ENCODE measurements around the gene CTDSPL.

Gene CTDSPL

GRCh38 chr3:37891227-37891626 lies 29.5 kb downstream of the CTDSPL start:
- DNase-seq (ENCODE audit: low spot score) = no peak

- DNase-seq (ENCODE audit: low spot score) = no peak
Observed at GRCh38 chr3:37892927-37893600, 31.4 kb downstream of the CTDSPL start.

GRCh38 chr3:37896827-37897226 lies 35.1 kb downstream of the CTDSPL start:
- no peak for DNase-seq (ENCODE audit: low spot score)

GRCh38 chr3:37897763-37898162 lies 36.1 kb downstream of the CTDSPL start:
- DNase-seq (ENCODE audit: low spot score) = no peak

GRCh38 chr3:37898424-37898823 lies 36.7 kb downstream of the CTDSPL start:
- no peak for DNase-seq (ENCODE audit: low spot score)

GRCh38 chr3:37899101-37899707 lies 37.5 kb downstream of the CTDSPL start:
- no peak for DNase-seq (ENCODE audit: low spot score)

GRCh38 chr3:37899711-37900306 lies 38.1 kb downstream of the CTDSPL start:
- no peak for DNase-seq (ENCODE audit: low spot score)

- no peak for DNase-seq (ENCODE audit: low spot score)
Observed at GRCh38 chr3:37901721-37902120, 40.0 kb downstream of the CTDSPL start.

- no peak for DNase-seq (ENCODE audit: low spot score)
Observed at GRCh38 chr3:37902674-37903073, 41.0 kb downstream of the CTDSPL start.

GRCh38 chr3:37903320-37903719 lies 41.6 kb downstream of the CTDSPL start:
- DNase-seq (ENCODE audit: low spot score) = no peak

GRCh38 chr3:37903734-37904133 lies 42.1 kb downstream of the CTDSPL start:
- DNase-seq (ENCODE audit: low spot score) = no peak

GRCh38 chr3:37904601-37905000 lies 42.9 kb downstream of the CTDSPL start:
- DNase-seq (ENCODE audit: low spot score) = no peak

GRCh38 chr3:37905346-37905745 lies 43.7 kb downstream of the CTDSPL start:
- no peak for DNase-seq (ENCODE audit: low spot score)

- DNase-seq (ENCODE audit: low spot score) = no peak
Observed at GRCh38 chr3:37905987-37906674, 44.5 kb downstream of the CTDSPL start.

GRCh38 chr3:37906734-37907282 lies 45.1 kb downstream of the CTDSPL start:
- DNase-seq (ENCODE audit: low spot score) = no peak

- DNase-seq (ENCODE audit: low spot score) = no peak
Observed at GRCh38 chr3:37907371-37907770, 45.7 kb downstream of the CTDSPL start.

- no peak for DNase-seq (ENCODE audit: low spot score)
Observed at GRCh38 chr3:37907906-37908305, 46.2 kb downstream of the CTDSPL start.

- DNase-seq (ENCODE audit: low spot score) = no peak
Observed at GRCh38 chr3:37909067-37909911, 47.6 kb downstream of the CTDSPL start.

- no peak for DNase-seq (ENCODE audit: low spot score)
Observed at GRCh38 chr3:37910671-37911400, 49.2 kb downstream of the CTDSPL start.

- no peak for DNase-seq (ENCODE audit: low spot score)
Observed at GRCh38 chr3:37912052-37912733, 50.5 kb downstream of the CTDSPL start.
